Measurements from ENCODE around the gene DOCK9. TPM values are rescaled to one million over a fixed set of nuclear protein-coding genes. Genes with fewer than 3 reads are reported as not detected.

DOCK9 gene
- total RNA-seq, 1 donor from 2014 or later, result 25.5 TPM

GRCh38 chr13:98976338-98976737 lies 1.5 kb downstream of the DOCK9 start:
- intact Hi-C loops (cut with micrococcal nuclease), result no loop called here
- no peak for DNase-seq
- ChIA-PET POLR2A (no interaction called here), CTCF (no interaction called here)
- ATAC-seq (ENCODE audit: low read depth), result no peak
- no peak for TF ChIP-seq CTCF (IDR thresholded peaks at IDR 0.05)
- Mint-ChIP-seq H3K36me3 (ENCODE audit: low read depth) (no peaks in the 10 kb centered on the region), H3K27me3 (no peaks in the 10 kb centered on the region), H3K27ac (no peak overlapping the region), H3K9me3 (no peaks in the 10 kb centered on the region), H3K4me1 (peaks cover 22% of the 10 kb centered on the region), H3K4me3 (no peak overlapping the region)

- ATAC-seq (ENCODE audit: low read depth) (no peak), DNase-seq (no peak)
- Mint-ChIP-seq H3K27ac (no peak overlapping the region), H3K36me3 (ENCODE audit: low read depth) (no peaks in the 10 kb centered on the region), H3K9me3 (no peaks in the 10 kb centered on the region), H3K27me3 (no peaks in the 10 kb centered on the region), H3K4me3 (no peak overlapping the region), H3K4me1 (peaks cover 22% of the 10 kb centered on the region)
- intact Hi-C loops (cut with micrococcal nuclease), result no loop called here
- POLR2A ChIA-PET, result no interaction called here
- TF ChIP-seq CTCF (IDR thresholded peaks at IDR 0.05), result no peak
- CTCF ChIA-PET, result no interaction called here
Observed at GRCh38 chr13:98975822-98976261, 2.0 kb downstream of the DOCK9 start.

GRCh38 chr13:98974053-98974452 lies 3.8 kb downstream of the DOCK9 start:
- H3K9me3 Mint-ChIP-seq, result no peaks in the 10 kb centered on the region
- H3K27me3 Mint-ChIP-seq, result no peaks in the 10 kb centered on the region
- H3K27ac Mint-ChIP-seq, result no peak overlapping the region
- CTCF ChIA-PET, result no interaction called here
- POLR2A ChIA-PET, result no interaction called here
- H3K36me3 Mint-ChIP-seq (ENCODE audit: low read depth), result no peaks in the 10 kb centered on the region
- no peak for TF ChIP-seq CTCF (IDR thresholded peaks at IDR 0.05)
- DNase-seq (no peak), ATAC-seq (ENCODE audit: low read depth) (no peak)
- intact Hi-C loops (cut with micrococcal nuclease), result no loop called here
- peaks cover 22% of the 10 kb centered on the region for H3K4me1 Mint-ChIP-seq
- no peak overlapping the region for H3K4me3 Mint-ChIP-seq

GRCh38 chr13:98972627-98973026 lies 5.2 kb downstream of the DOCK9 start:
- peaks cover 22% of the 10 kb centered on the region for H3K4me1 Mint-ChIP-seq
- no peaks in the 10 kb centered on the region for H3K36me3 Mint-ChIP-seq (ENCODE audit: low read depth)
- TF ChIP-seq CTCF (IDR thresholded peaks at IDR 0.05), result no peak
- ChIA-PET POLR2A (no interaction called here), CTCF (no interaction called here)
- no peaks in the 10 kb centered on the region for H3K9me3 Mint-ChIP-seq
- no peak overlapping the region for H3K4me3 Mint-ChIP-seq
- intact Hi-C loops (cut with micrococcal nuclease), result no loop called here
- H3K27ac Mint-ChIP-seq, result no peak overlapping the region
- DNase-seq, result no peak
- H3K27me3 Mint-ChIP-seq, result no peaks in the 10 kb centered on the region
- no peak for ATAC-seq (ENCODE audit: low read depth)

- no peak overlapping the region for H3K27ac Mint-ChIP-seq
- ChIA-PET CTCF (no interaction called here), POLR2A (no interaction called here)
Observed at GRCh38 chr13:98972059-98972458, 5.8 kb downstream of the DOCK9 start.

More at GRCh38 chr13:98972059-98972458, 5.8 kb downstream of the DOCK9 start:
- no peak for ATAC-seq (ENCODE audit: low read depth)
- TF ChIP-seq CTCF (IDR thresholded peaks at IDR 0.05), result no peak
- peaks cover 22% of the 10 kb centered on the region for H3K4me1 Mint-ChIP-seq
- H3K27me3 Mint-ChIP-seq, result no peaks in the 10 kb centered on the region
- H3K9me3 Mint-ChIP-seq, result no peaks in the 10 kb centered on the region
- no peak for DNase-seq
- intact Hi-C loops (cut with micrococcal nuclease), result no loop called here
- no peak overlapping the region for H3K4me3 Mint-ChIP-seq
- H3K36me3 Mint-ChIP-seq (ENCODE audit: low read depth), result no peaks in the 10 kb centered on the region
